ENCODE data around the gene RCAN1.
"Not testable (repeated sequence)": the region's sequence is repeated elsewhere in the genome, so short reads cannot be mapped to it uniquely, and the experiment has no call there.

RCAN1 gene

DNA sequence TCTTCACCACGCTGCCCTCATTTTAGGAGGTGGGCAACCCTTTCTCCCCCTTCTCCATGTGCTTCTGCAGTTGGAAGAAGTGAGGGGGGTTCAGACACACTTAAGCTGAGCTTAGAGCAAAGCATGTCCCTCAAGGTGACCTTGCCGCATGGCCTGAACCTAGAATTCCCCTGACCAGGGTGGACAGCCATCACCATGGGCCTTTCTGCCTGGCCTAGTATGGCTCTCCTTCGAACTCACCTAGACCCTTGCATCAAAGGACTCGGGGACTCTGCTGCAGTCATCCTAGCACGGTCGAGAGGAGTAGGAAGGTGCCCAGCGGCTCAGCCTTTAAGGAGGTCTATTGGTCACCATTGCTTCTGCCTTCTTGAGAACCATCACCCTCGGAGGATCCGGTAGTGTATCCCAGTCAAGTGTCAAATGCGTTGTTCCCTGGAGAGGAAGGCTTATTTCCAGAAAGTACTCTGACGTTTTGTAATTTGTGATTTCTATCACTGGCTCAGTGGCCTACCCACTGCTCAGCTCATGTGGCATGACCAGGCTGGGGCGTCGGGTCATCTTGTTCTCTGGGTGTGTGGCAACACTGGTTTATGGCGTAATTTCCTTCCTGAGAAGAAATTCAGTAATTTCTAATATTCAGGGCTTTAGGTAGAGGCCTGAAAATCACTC, 103.0 kb downstream of the RCAN1 start, which contains the start of gene KCNE1:
TSS of gene KCNE1 (minus strand) at position 424 of the 669 bp plus-strand sequence. CDS start 62,576 bp downstream, outside the sequence.
- no peak for DNase-seq

GRCh38 chr21:34511181-34511580, 103.7 kb downstream of the RCAN1 start:
- no peak for DNase-seq

- DNase-seq, result no peak
These were observed 104.5 kb downstream of the RCAN1 start for GRCh38 chr21:34510148-34511142.

- no peak for DNase-seq
These were observed 105.8 kb downstream of the RCAN1 start for GRCh38 chr21:34509151-34509550.

DNA sequence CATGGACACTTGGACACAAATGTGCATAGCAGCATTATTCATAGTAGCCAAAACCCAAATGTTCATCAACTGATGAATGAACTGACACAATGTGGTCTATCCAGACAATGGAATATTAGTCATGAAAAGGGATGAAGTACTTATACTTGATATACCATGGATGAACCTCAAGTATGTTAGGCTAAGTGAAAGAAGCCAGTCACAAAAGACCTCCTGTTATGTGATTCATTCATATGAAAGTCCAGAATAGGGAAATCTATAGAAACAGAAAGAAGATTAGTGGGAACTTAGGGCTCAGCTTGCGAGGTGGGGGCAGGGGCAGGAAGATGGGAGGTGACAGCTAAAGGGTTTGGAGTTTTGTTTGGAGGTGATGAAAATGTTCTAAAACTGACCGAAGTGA, 110.3 kb downstream of the RCAN1 start:
- no peak for DNase-seq

DNA sequence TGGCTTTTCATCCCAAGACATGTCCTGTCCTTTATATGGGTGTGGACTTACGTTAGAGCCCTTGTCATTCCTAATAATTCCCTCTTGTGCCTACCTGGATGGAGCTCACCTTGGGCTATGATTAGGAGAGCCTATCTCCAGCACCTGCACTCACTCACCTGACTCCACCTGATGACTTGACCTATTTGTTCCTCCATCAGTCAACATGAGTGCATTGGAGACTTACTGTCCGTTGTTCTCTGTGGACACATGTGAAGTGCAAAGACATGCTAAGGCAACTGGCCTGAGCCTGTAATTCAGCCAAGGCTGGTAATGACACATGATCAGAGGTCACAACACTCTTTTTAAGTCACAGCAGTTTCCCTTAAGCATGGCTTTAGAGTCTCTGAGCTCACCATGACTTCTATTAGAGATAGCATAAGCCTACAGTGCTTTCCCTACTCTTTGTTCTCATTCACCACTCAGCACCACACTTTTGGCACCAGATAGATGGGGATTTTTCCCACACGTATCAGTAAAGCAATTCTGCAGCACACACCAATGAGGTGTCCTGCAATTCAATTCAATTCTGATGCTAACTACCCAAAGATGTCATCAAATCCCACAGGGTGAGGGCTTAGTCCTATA, 112.3 kb downstream of the RCAN1 start:
- DNase-seq, result no peak

DNA sequence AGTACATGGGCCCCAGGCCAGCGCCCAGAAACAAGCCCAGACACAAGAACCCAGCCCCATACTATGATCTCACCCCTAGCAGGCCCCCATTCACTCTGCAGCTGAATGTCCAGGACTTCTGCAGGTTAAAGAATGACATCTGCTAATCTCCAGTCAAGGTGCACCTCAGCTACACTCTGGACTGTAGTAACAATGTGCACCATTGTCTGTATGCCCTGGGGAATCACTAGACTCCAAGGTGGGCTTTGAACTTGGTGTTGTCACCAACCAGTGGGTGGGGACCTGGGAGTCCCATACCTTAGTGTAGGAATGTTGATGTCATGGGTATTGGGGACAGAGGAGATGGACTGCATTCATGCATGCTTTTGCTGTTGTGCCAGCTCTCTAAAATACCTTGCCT, 113.2 kb downstream of the RCAN1 start:
- no peak for DNase-seq

DNA sequence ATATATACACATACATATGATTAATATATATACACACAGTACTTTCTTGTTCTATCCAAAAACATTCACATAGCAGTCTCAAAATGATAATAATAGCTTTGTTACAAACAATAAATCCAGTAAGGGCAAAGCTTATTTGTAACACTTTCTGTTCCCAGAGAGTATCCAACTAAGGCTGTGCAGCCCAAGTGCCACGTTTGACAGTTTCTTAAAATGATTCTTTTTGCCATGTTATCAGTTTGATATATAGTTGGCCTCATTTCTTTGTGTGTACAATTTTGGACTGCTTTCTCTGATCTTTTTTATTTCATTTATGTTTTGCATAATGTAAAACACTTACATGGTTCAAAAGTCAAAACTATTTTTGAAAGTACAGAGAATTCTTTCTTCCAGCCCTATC, 114.7 kb downstream of the RCAN1 start:
- no peak for DNase-seq

- DNase-seq, result no peak
These were observed 115.8 kb downstream of the RCAN1 start for GRCh38 chr21:34499116-34499515.

GRCh38 chr21:34498623-34499022, 116.3 kb downstream of the RCAN1 start:
- DNase-seq, result no peak

GRCh38 chr21:34483854-34484253, 131.1 kb downstream of the RCAN1 start:
- DNase-seq, result not testable (repeated sequence)

DNA sequence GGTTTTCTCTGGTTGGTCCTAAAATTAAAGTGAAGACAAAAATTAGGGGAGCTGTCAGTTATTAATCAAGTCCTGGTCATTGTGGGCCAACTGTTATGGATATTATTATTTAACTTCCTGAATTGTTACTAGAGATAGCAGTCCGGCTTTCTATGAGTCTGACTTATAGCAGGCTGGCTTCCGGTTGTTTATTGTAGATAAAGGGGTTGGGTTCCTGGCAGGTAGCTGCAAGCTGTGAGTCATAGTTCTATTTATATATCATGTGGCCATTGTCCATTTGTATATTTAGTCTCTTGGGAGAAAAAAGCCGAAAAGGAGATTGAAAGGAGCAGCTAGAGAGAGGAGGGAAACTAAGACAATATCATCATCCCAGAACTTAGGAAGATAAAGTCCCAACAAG, 131.5 kb downstream of the RCAN1 start:
- not testable (repeated sequence) for DNase-seq

DNA sequence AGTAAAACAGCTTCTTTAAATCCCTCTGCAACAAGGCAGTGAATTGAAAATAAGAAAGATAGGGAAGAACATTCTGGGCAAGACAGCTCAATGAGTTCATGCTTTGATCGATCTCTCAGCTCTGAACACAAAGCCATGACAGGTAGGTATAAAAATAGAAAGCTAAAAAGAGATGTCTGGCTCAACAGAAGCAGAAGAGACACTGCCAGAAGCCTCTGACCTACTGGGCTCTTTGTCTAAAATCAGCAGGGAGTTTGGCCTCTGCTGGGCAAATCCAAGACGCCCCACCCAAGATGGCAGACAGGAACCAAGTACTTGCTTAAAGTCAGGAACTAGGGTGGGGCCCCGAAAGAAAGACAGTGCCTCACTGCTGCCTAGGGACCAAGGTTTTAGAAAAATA, 147.6 kb downstream of the RCAN1 start:
- not testable (repeated sequence) for DNase-seq
